Measurements from ENCODE around the gene TLE3.

The TLE3 gene

GRCh38 chr15:70048198-70048565 lies 49.5 kb downstream of the TLE3 start:
- DNase-seq (ENCODE audit: low read depth), result no peak

- no peak for DNase-seq (ENCODE audit: low read depth)
Measured at GRCh38 chr15:70047386-70048197, 50.1 kb downstream of the TLE3 start.

GRCh38 chr15:70046679-70047369 lies 50.9 kb downstream of the TLE3 start:
- no peak for DNase-seq (ENCODE audit: low read depth)

GRCh38 chr15:70045045-70045444 lies 52.7 kb downstream of the TLE3 start:
- DNase-seq (ENCODE audit: low read depth), result no peak

- DNase-seq (ENCODE audit: low read depth), result no peak
Measured at GRCh38 chr15:70044168-70044567, 53.5 kb downstream of the TLE3 start.

- no peak for DNase-seq (ENCODE audit: low read depth)
Measured at GRCh38 chr15:70043590-70043989, 54.1 kb downstream of the TLE3 start.

- DNase-seq (ENCODE audit: low read depth), result no peak
Measured at GRCh38 chr15:70042553-70043214, 55.0 kb downstream of the TLE3 start.

- no peak for DNase-seq (ENCODE audit: low read depth)
Measured at GRCh38 chr15:70039917-70040316, 57.8 kb downstream of the TLE3 start.

GRCh38 chr15:70038730-70039392 lies 58.9 kb downstream of the TLE3 start:
- DNase-seq (ENCODE audit: low read depth), result no peak

GRCh38 chr15:70037292-70037640 lies 60.5 kb downstream of the TLE3 start:
- no peak for DNase-seq (ENCODE audit: low read depth)

GRCh38 chr15:70036585-70037291 lies 61.0 kb downstream of the TLE3 start:
- no peak for DNase-seq (ENCODE audit: low read depth)

- no peak for DNase-seq (ENCODE audit: low read depth)
Measured at GRCh38 chr15:70035719-70036077, 62.0 kb downstream of the TLE3 start.

- no peak for DNase-seq (ENCODE audit: low read depth)
Measured at GRCh38 chr15:70035051-70035718, 62.5 kb downstream of the TLE3 start.

- no peak for DNase-seq (ENCODE audit: low read depth)
Measured at GRCh38 chr15:70034596-70034995, 63.1 kb downstream of the TLE3 start.

- DNase-seq (ENCODE audit: low read depth), result no peak
Measured at GRCh38 chr15:70034141-70034540, 63.6 kb downstream of the TLE3 start.

GRCh38 chr15:70033529-70034140 lies 64.1 kb downstream of the TLE3 start:
- no peak for DNase-seq (ENCODE audit: low read depth)

- no peak for DNase-seq (ENCODE audit: low read depth)
Measured at GRCh38 chr15:70033109-70033508, 64.6 kb downstream of the TLE3 start.

- DNase-seq (ENCODE audit: low read depth), result no peak
Measured at GRCh38 chr15:70032509-70032908, 65.2 kb downstream of the TLE3 start.

- DNase-seq (ENCODE audit: low read depth), result no peak
Measured at GRCh38 chr15:70031713-70032112, 66.0 kb downstream of the TLE3 start.

GRCh38 chr15:70031261-70031660 lies 66.5 kb downstream of the TLE3 start:
- DNase-seq (ENCODE audit: low read depth), result no peak

- DNase-seq (ENCODE audit: low read depth), result no peak
Measured at GRCh38 chr15:70030851-70031250, 66.9 kb downstream of the TLE3 start.
